IMR-90 (cell line): ENCODE results near the gene ANKEF1. TPM values are rescaled to one million over a fixed set of nuclear protein-coding genes. Genes with fewer than 3 reads are reported as not detected.

Experiments
- ATAC-seq: fragments of 200-7000 bp; cut with Tn5 transposase; 2 replicates; pipeline ENCODE4 v1.9.1; 2020; ENCODE audit warnings: low read depth, mild to moderate bottlenecking, moderate library complexity
- BruUV-seq: library from RNA; stranded (reverse); fragments of 400-500 nt; replicated peaks from 2 replicates; lab custom pipeline; 2021; lab: Mats Ljungman, UMichigan
- CTCF ChIA-PET: fragments of 300-600 bp; formaldehyde crosslinking; extraction: SDS; loops from one replicate; lab custom pipeline; 2021; ENCODE audit warnings: antibody characterized with exemption; lab: Yijun Ruan, JAX
- POLR2A ChIA-PET: fragments of 300-600 bp; sonication (Branson Sonifier 250); formaldehyde crosslinking; loops from one replicate; lab custom pipeline; 2022; ENCODE audit warnings: antibody characterized with exemption; ENCODE audit not compliant: unreplicated experiment; lab: Charles Lee
- DNase-seq: peaks from one replicate; pipeline ENCODE4 v3.0.0; 2013
- H2AFZ ChIP-seq: replicated peaks from 2 replicates; pipeline ENCODE3; 2013; ENCODE audit warnings: low read length, mild to moderate bottlenecking; ENCODE audit not compliant: poor library complexity
- H2AK5ac ChIP-seq: 2 replicates; pipeline ENCODE4 v1.6.1; 2013; ENCODE audit warnings: low read depth, low read length, inconsistent platforms
- H2AK9ac ChIP-seq: replicated peaks from 2 replicates; pipeline ENCODE3; 2013; ENCODE audit warnings: mild to moderate bottlenecking, low read depth, low read length, moderate library complexity; ENCODE audit not compliant: poor library complexity
- H2BK120ac ChIP-seq: 2 replicates; pipeline ENCODE4 v1.6.1; 2013; ENCODE audit warnings: low read depth, low read length, inconsistent platforms
- H2BK15ac ChIP-seq: 3 replicates; pipeline ENCODE4 v1.6.1; 2013; ENCODE audit warnings: low read depth, low read length, inconsistent platforms
- H2BK20ac ChIP-seq: 2 replicates; pipeline ENCODE4 v1.6.1; 2013; ENCODE audit warnings: low read depth, mild to moderate bottlenecking, inconsistent platforms, low read length, moderate library complexity
- H2BK5ac ChIP-seq: 2 replicates; pipeline ENCODE4 v1.6.1; 2013; ENCODE audit warnings: mild to moderate bottlenecking, low read depth, low read length, inconsistent platforms; ENCODE audit not compliant: poor library complexity, severe bottlenecking
- H3K14ac ChIP-seq: replicated peaks from 2 replicates; pipeline ENCODE4 v1.6.1; 2013; ENCODE audit warnings: low read depth, low read length, inconsistent platforms
- H3K18ac ChIP-seq: 2 replicates; pipeline ENCODE4 v1.6.1; 2013; ENCODE audit warnings: low read depth, low read length, control low read depth
- H3K23ac ChIP-seq: 2 replicates; pipeline ENCODE4 v1.6.1; 2013; ENCODE audit warnings: low read depth, low read length, inconsistent platforms
- H3K27ac ChIP-seq: 2 replicates; pipeline ENCODE4 v1.5.1; 2013; ENCODE audit warnings: mild to moderate bottlenecking, control low read depth, low read length; ENCODE audit not compliant: insufficient read depth
- H3K27me3 ChIP-seq: 2 replicates; pipeline ENCODE4 v1.6.1; 2013; ENCODE audit warnings: low read length; ENCODE audit not compliant: control insufficient read depth, insufficient read depth
- H3K36me3 ChIP-seq: 2 replicates; pipeline ENCODE4 v1.6.1; 2013; ENCODE audit warnings: low read length, mixed read lengths; ENCODE audit not compliant: control insufficient read depth, insufficient read depth
- H3K4ac ChIP-seq: 2 replicates; pipeline ENCODE4 v1.6.1; 2013; ENCODE audit warnings: low read depth, low read length, inconsistent platforms
- H3K4me1 ChIP-seq: 2 replicates; pipeline ENCODE4 v1.6.1; 2013; ENCODE audit warnings: low read length, mixed read lengths; ENCODE audit not compliant: control insufficient read depth, insufficient read depth
- H3K4me2 ChIP-seq: 2 replicates; pipeline ENCODE4 v1.6.1; 2013; ENCODE audit warnings: low read depth, mild to moderate bottlenecking, control low read depth, low read length, moderate library complexity
- H3K4me3 ChIP-seq: 2 replicates; pipeline ENCODE4 v1.5.1; 2013; ENCODE audit warnings: low read depth, mild to moderate bottlenecking, control low read depth, low read length, moderate library complexity; ENCODE audit not compliant: insufficient read depth
- H3K56ac ChIP-seq: 2 replicates; pipeline ENCODE4 v1.6.1; 2013; ENCODE audit warnings: low read length, inconsistent platforms; ENCODE audit not compliant: insufficient read depth; ENCODE audit errors: extremely low read depth
- H3K79me1 ChIP-seq, 2 experiments: 2 replicates each; pipeline ENCODE4 v1.6.1; 2013; ENCODE audit warnings: low read length in 2 of 2, inconsistent platforms in 1 of 2, low read depth in 1 of 2
- H3K9ac ChIP-seq: 2 replicates; pipeline ENCODE4 v1.6.1; 2013; ENCODE audit warnings: low read depth, low read length, control low read depth
- H3K9me1 ChIP-seq: 2 replicates; pipeline ENCODE4 v1.6.1; 2013; ENCODE audit warnings: low read length, inconsistent platforms; ENCODE audit not compliant: insufficient read depth
- H3K9me3 ChIP-seq: 2 replicates; pipeline ENCODE4 v1.6.1; 2013; ENCODE audit warnings: low read length; ENCODE audit not compliant: control insufficient read depth, insufficient read depth
- H4K20me1 ChIP-seq: 2 replicates; pipeline ENCODE4 v1.6.1; 2013; ENCODE audit warnings: low read length, inconsistent platforms; ENCODE audit not compliant: insufficient read depth
- H4K5ac ChIP-seq: 2 replicates; pipeline ENCODE4 v1.6.1; 2013; ENCODE audit warnings: mild to moderate bottlenecking, low read depth, low read length, control low read depth
- H4K8ac ChIP-seq, 2 experiments: 2 replicates each; pipeline ENCODE4 v1.6.1; 2013; ENCODE audit warnings: low read depth in 2 of 2, low read length in 2 of 2, control low read depth in 1 of 2, inconsistent platforms in 1 of 2
- H4K91ac ChIP-seq: 2 replicates; pipeline ENCODE4 v1.6.1; 2013; ENCODE audit warnings: low read depth, low read length, inconsistent platforms; ENCODE audit not compliant: insufficient read depth
- BHLHE40 ChIP-seq: fragments of 150-350 bp; IDR thresholded peaks from 2 replicates; pipeline ENCODE4 v1.6.1; 2016; ENCODE audit warnings: mild to moderate bottlenecking, low read depth, low read length
- CEBPB ChIP-seq: IDR thresholded peaks from 2 replicates; pipeline ENCODE4 v1.6.1; 2012; ENCODE audit warnings: low read depth, low read length, improper control_type of control experiment
- CHD1 ChIP-seq: IDR thresholded peaks from 2 replicates; pipeline ENCODE4 v1.6.1; 2012; ENCODE audit warnings: low read depth, low read length, improper control_type of control experiment
- CTCF ChIP-seq: conservative IDR thresholded peaks from 2 replicates; pipeline ENCODE4 v1.5.1; 2012; ENCODE audit warnings: mild to moderate bottlenecking, low read depth, low read length, improper control_type of control experiment
- FOS ChIP-seq: fragments of 150-350 bp; IDR thresholded peaks from 2 replicates; pipeline ENCODE4 v1.6.1; 2016; ENCODE audit warnings: low read depth, low read length
- MAFK ChIP-seq: IDR thresholded peaks from 2 replicates; pipeline ENCODE4 v1.6.1; 2012; ENCODE audit warnings: low read depth, low read length, improper control_type of control experiment
- MAZ ChIP-seq: IDR thresholded peaks from 2 replicates; pipeline ENCODE4 v1.6.1; 2012; ENCODE audit warnings: low read depth, mild to moderate bottlenecking, low read length, improper control_type of control experiment, moderate library complexity, borderline replicate concordance
- MXI1 ChIP-seq: IDR thresholded peaks from 2 replicates; pipeline ENCODE4 v1.6.1; 2012; ENCODE audit warnings: low read depth, mild to moderate bottlenecking, low read length, moderate library complexity, borderline replicate concordance
- NFE2L2 ChIP-seq: fragments of 150-350 bp; IDR thresholded peaks from 2 replicates; pipeline ENCODE4 v1.6.1; 2016; ENCODE audit warnings: low read depth, mild to moderate bottlenecking, low read length
- POLR2A ChIP-seq: IDR thresholded peaks from 2 replicates; pipeline ENCODE4 v1.6.1; 2012; ENCODE audit warnings: mild to moderate bottlenecking, low read depth, low read length
- RAD21 ChIP-seq: IDR thresholded peaks from 2 replicates; pipeline ENCODE4 v1.6.1; 2012; ENCODE audit warnings: low read length, improper control_type of control experiment
- RCOR1 ChIP-seq: IDR thresholded peaks from 2 replicates; pipeline ENCODE4 v1.6.1; 2012; ENCODE audit warnings: mild to moderate bottlenecking, low read length, improper control_type of control experiment; ENCODE audit not compliant: insufficient replicate concordance
- RFX5 ChIP-seq: IDR thresholded peaks from 2 replicates; pipeline ENCODE4 v1.8.0; 2012; ENCODE audit warnings: low read depth, mild to moderate bottlenecking, low read length, moderate library complexity
- SMC3 ChIP-seq: fragments of 150-350 bp; IDR thresholded peaks from 2 replicates; pipeline ENCODE4 v1.6.1; 2016; ENCODE audit warnings: low read depth, mild to moderate bottlenecking, antibody characterized with exemption, low read length, moderate library complexity
- WGBS, 2 experiments: methylation state at CpG; one replicate each; pipeline versions ENCODE4 v1.1.5 to v1.1.7; 2013; ENCODE audit warnings: missing lambda C conversion rate in 2 of 2; ENCODE audit not compliant: insufficient read length in 1 of 2; ENCODE audit errors: extremely low coverage in 2 of 2; 5-methylcytosine and 5-hydroxymethylcytosine counted together
- dilution Hi-C: fragments of 300-500 bp; cut with HindIII; formaldehyde crosslinking; loops from one replicate; pipeline ENCODE4 v1.14.3; 2018; ENCODE audit warnings: low sequenced_read_pairs; ENCODE audit not compliant: unreplicated experiment
- in situ Hi-C: fragments of 300-500 bp; cut with MboI; formaldehyde crosslinking; loops from 3 replicates; pipeline ENCODE4 v1.14.3; 2019; ENCODE audit warnings: low sequenced_read_pairs, inconsistent platforms, mixed read lengths
- intact Hi-C: fragments of 100-400 bp; cut with micrococcal nuclease; formaldehyde crosslinking; loops from 2 replicates; pipeline ENCODE4 v1.10.0; 2022
- polyA plus RNA-seq, 3 experiments: library from polyadenylated mRNA; depleted of rRNA; stranded (reverse); fragments of >200 nt; gene quantifications; 2 replicates each; pipeline ENCODE4 v1.2.3, GENCODE V29; 2012; ENCODE audit warnings: low replicate concordance in 1 of 3
- total RNA-seq: library from RNA; depleted of rRNA; stranded (reverse); fragments of >200 nt; gene quantifications from 2 replicates; pipeline ENCODE4 v1.2.3, GENCODE V29; 2012
- TF ChIP-seq, protein P1 (sequence below): fragments of 150-350 bp; IDR thresholded peaks from 2 replicates; pipeline ENCODE4 v1.6.1; 2016; ENCODE audit warnings: low read depth, mild to moderate bottlenecking, low read length, moderate library complexity, borderline replicate concordance
- TF ChIP-seq, protein P2 (sequence below): fragments of 150-350 bp; IDR thresholded peaks from 2 replicates; pipeline ENCODE4 v1.6.1; 2017; ENCODE audit warnings: mild to moderate bottlenecking, antibody characterized with exemption, low read length, low read depth

The ANKEF1 gene
- total and polyA plus RNA-seq, 2 of the 4 experiments (the other 2 are of a cell fraction): 0.31 to 0.54 TPM

- Histone ChIP-seq H3K9me3 (no peaks in the 10 kb centered on the region), H4K8ac (no peak overlapping the region), H4K5ac (no peak overlapping the region), H3K23ac (no peak overlapping the region), H2BK15ac (no peak overlapping the region), H3K27me3 (no peaks in the 10 kb centered on the region), H3K18ac (no peak overlapping the region), H2AFZ (no peak overlapping the region), H4K20me1 (no peaks in the 10 kb centered on the region), H2BK5ac (no peak overlapping the region), H3K4ac (no peak overlapping the region), H3K9ac (no peak overlapping the region), H3K9me1 (no peaks in the 10 kb centered on the region), H3K14ac (no peak overlapping the region), H3K4me2 (no peak overlapping the region), H3K4me1 (0 out of 2 replicates have a peak, but pooled peaks cover 1% of the 10 kb centered on the region), H2BK120ac (no peak overlapping the region), H3K36me3 (no peaks in the 10 kb centered on the region), H2AK5ac (no peak overlapping the region), H3K56ac (no peak overlapping the region), H2BK20ac (no peak overlapping the region), H3K79me1 (no peaks in the 10 kb centered on the region), H4K91ac (no peak overlapping the region), H3K4me3 (no peak overlapping the region), H2AK9ac (no peak overlapping the region), H3K27ac (no peak overlapping the region)
- ATAC-seq (no peak), DNase-seq (no peak)
- intact Hi-C loops: no loop called here
- POLR2A ChIA-PET: no interaction called here
- in situ Hi-C loops: no loop called here
- no TSS peak for BruUV-seq
- WGBS, 2 experiments: no CpG with 5 or more reads among the region's 3 CpGs
- TF ChIP-seq SMC3 (no peak), POLR2A (no peak), CEBPB (no peak), RCOR1 (no peak), FOS (no peak), CHD1 (no peak), RAD21 (no peak), MXI1 (no peak), NFE2L2 (no peak), BHLHE40 (no peak), RFX5 (no peak), MAFK (no peak), CTCF (no peak), MAZ (no peak)
- TF ChIP-seq, protein P1, sequence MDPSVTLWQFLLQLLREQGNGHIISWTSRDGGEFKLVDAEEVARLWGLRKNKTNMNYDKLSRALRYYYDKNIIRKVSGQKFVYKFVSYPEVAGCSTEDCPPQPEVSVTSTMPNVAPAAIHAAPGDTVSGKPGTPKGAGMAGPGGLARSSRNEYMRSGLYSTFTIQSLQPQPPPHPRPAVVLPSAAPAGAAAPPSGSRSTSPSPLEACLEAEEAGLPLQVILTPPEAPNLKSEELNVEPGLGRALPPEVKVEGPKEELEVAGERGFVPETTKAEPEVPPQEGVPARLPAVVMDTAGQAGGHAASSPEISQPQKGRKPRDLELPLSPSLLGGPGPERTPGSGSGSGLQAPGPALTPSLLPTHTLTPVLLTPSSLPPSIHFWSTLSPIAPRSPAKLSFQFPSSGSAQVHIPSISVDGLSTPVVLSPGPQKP: no peak
- TF ChIP-seq, protein P2, sequence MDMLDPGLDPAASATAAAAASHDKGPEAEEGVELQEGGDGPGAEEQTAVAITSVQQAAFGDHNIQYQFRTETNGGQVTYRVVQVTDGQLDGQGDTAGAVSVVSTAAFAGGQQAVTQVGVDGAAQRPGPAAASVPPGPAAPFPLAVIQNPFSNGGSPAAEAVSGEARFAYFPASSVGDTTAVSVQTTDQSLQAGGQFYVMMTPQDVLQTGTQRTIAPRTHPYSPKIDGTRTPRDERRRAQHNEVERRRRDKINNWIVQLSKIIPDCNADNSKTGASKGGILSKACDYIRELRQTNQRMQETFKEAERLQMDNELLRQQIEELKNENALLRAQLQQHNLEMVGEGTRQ: no peak
- dilution Hi-C loops: no loop called here
- CTCF ChIA-PET: no interaction called here
Measured at GRCh38 chr20:10042086-10042485, 7.3 kb downstream of the ANKEF1 start.
